ENCODE data around the gene SPOCK1. TPM values are rescaled to one million over a fixed set of nuclear protein-coding genes. Genes with fewer than 3 reads are reported as not detected.
"Not testable (repeated sequence)": the region's sequence is repeated elsewhere in the genome, so short reads cannot be mapped to it uniquely, and the experiment has no call there.

Gene SPOCK1
- total RNA-seq: 10 to 100 TPM; 31.8 to 97.6 TPM
- polyA plus RNA-seq (ENCODE audit: insufficient read length in 2 of 2): 100 to 1,000 TPM; 167 to 217 TPM
- long read RNA-seq, donor 1, full-length matches to known transcripts: 32 of 32 reads
- long read RNA-seq, donor 1, partial matches to known transcripts: 0 of 32 reads
- long read RNA-seq, donor 1, other reads (novel, unspliced or antisense): 0 of 32 reads
- long read RNA-seq, donor 2, full-length matches to known transcripts: 13 of 54 reads
- long read RNA-seq, donor 2, partial matches to known transcripts: 41 of 54 reads
- long read RNA-seq, donor 2, other reads (novel, unspliced or antisense): 0 of 54 reads
- long read RNA-seq, donor 3, full-length matches to known transcripts: 10 of 15 reads
- long read RNA-seq, donor 3, partial matches to known transcripts: 5 of 15 reads
- long read RNA-seq, donor 3, other reads (novel, unspliced or antisense): 0 of 15 reads
- long read RNA-seq, donor 4: 0 reads

- Histone ChIP-seq H3K4me3 (ENCODE audit: low read depth, low read length) (peak within 1 kb of the TSS; percentile 50), H3K4me1 (ENCODE audit: control insufficient read depth, insufficient read depth, low read length) (peaks cover 16% of the 10 kb centered on the region), H3K27me3 (ENCODE audit: control insufficient read depth, insufficient read depth, low read length) (peaks cover 12% of the 10 kb centered on the region), H3K9me3 (ENCODE audit: control insufficient read depth, insufficient read depth, low read length) (no peaks in the 10 kb centered on the region), H3K27ac (ENCODE audit: low read depth, low read length) (no peak within 1 kb of the TSS), H3K36me3 (ENCODE audit: control insufficient read depth, insufficient read depth, low read length) (no peaks in the 10 kb centered on the region)
- peak; percentile 19 to 94 (median 74) for DNase-seq (ENCODE audit: low read depth in 4 of 6, low spot score in 6 of 6)
- under 1% methylated on average over 68 of the region's 78 CpGs for WGBS (ENCODE audit: insufficient coverage)
Observed at GRCh38 chr5:137498736-137499505, at the start of gene SPOCK1. Gene SPOCK1, minus strand, starts transcription at chr5:137499326.

GRCh38 chr5:137545956-137546355 lies 46.8 kb upstream of the SPOCK1 start:
- no peaks in the 10 kb centered on the region for H3K9me3 ChIP-seq (ENCODE audit: control insufficient read depth, insufficient read depth, low read length)
- no peaks in the 10 kb centered on the region for H3K27me3 ChIP-seq (ENCODE audit: control insufficient read depth, insufficient read depth, low read length)
- H3K36me3 ChIP-seq (ENCODE audit: control insufficient read depth, insufficient read depth, low read length): no peaks in the 10 kb centered on the region
- peak in 1 of 6 donors; percentile 58 for DNase-seq (ENCODE audit: low read depth in 4 of 6, low spot score in 6 of 6)
- no peak overlapping the region for H3K4me3 ChIP-seq (ENCODE audit: low read depth, low read length)
- H3K27ac ChIP-seq (ENCODE audit: low read depth, low read length): no peak overlapping the region
- WGBS (ENCODE audit: insufficient coverage): no CpG with 5 or more reads among the region's 4 CpGs
- no peaks in the 10 kb centered on the region for H3K4me1 ChIP-seq (ENCODE audit: control insufficient read depth, insufficient read depth, low read length)

GRCh38 chr5:137535449-137535848 lies 36.3 kb upstream of the SPOCK1 start:
- not testable (repeated sequence) for H3K9me3 ChIP-seq (ENCODE audit: control insufficient read depth, insufficient read depth, low read length); H3K27ac ChIP-seq (ENCODE audit: low read depth, low read length); DNase-seq (ENCODE audit: low read depth in 4 of 6, low spot score in 6 of 6); H3K27me3 ChIP-seq (ENCODE audit: control insufficient read depth, insufficient read depth, low read length); H3K4me3 ChIP-seq (ENCODE audit: low read depth, low read length); H3K36me3 ChIP-seq (ENCODE audit: control insufficient read depth, insufficient read depth, low read length); H3K4me1 ChIP-seq (ENCODE audit: control insufficient read depth, insufficient read depth, low read length)
- 57% methylated on average over 2 of the region's 2 CpGs for WGBS (ENCODE audit: insufficient coverage)

- Histone ChIP-seq H3K4me3 (ENCODE audit: low read depth, low read length) (no peak overlapping the region), H3K27ac (ENCODE audit: low read depth, low read length) (no peak overlapping the region), H3K4me1 (ENCODE audit: control insufficient read depth, insufficient read depth, low read length) (no peaks in the 10 kb centered on the region), H3K27me3 (ENCODE audit: control insufficient read depth, insufficient read depth, low read length) (no peaks in the 10 kb centered on the region), H3K9me3 (ENCODE audit: control insufficient read depth, insufficient read depth, low read length) (no peaks in the 10 kb centered on the region), H3K36me3 (ENCODE audit: control insufficient read depth, insufficient read depth, low read length) (no peaks in the 10 kb centered on the region)
- WGBS (ENCODE audit: insufficient coverage): 61% methylated on average over 3 of the region's 5 CpGs
- DNase-seq (ENCODE audit: low read depth in 4 of 6, low spot score in 6 of 6): no peak
Observed at GRCh38 chr5:137533963-137534362, 34.8 kb upstream of the SPOCK1 start.

DNA sequence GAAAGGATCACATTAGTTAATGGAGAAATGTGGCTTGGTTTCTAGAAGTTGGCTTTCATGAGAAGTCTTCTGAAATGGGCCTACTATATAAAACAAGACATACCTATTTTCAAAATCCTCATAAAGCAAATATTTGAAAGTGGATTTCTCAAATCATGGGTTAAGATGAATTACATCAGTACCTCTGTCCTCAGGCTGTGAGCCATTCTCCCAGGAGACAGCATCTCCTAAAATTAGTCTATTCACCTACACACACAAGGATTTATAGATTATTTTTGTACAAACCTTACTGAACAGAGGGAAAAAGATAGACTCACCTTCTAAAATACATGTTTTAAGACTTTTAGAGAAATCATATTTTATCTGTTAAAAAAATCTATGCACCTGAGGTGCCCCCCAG lies 32.1 kb upstream of the SPOCK1 start:
- H3K4me3 ChIP-seq (ENCODE audit: low read depth, low read length): no peak overlapping the region
- DNase-seq (ENCODE audit: low read depth in 4 of 6, low spot score in 6 of 6): no peak
- H3K27ac ChIP-seq (ENCODE audit: low read depth, low read length): no peak overlapping the region
- no peaks in the 10 kb centered on the region for H3K4me1 ChIP-seq (ENCODE audit: control insufficient read depth, insufficient read depth, low read length)
- H3K9me3 ChIP-seq (ENCODE audit: control insufficient read depth, insufficient read depth, low read length): no peaks in the 10 kb centered on the region
- no peaks in the 10 kb centered on the region for H3K36me3 ChIP-seq (ENCODE audit: control insufficient read depth, insufficient read depth, low read length)
- H3K27me3 ChIP-seq (ENCODE audit: control insufficient read depth, insufficient read depth, low read length): no peaks in the 10 kb centered on the region

DNA sequence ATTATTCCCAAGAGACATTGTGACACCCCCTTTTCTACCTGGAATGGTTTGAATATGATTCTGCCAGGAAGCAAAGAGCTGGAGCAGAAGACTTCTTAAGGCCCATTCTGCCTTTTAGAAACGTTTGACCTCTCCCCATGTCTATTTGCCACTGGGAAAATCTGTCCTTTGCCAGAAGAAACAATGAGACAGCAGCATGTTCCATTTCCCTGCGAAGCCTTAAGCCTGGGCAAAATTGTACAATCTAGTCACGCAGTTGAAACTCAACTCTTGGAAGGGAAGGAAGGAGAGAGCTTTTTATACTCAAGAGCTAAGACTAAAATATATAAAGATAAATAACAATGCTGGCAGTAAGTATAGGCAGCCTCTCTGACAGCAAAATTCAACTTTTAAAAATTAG lies 22.1 kb upstream of the SPOCK1 start:
- Histone ChIP-seq H3K4me1 (ENCODE audit: control insufficient read depth, insufficient read depth, low read length) (no peaks in the 10 kb centered on the region), H3K27me3 (ENCODE audit: control insufficient read depth, insufficient read depth, low read length) (no peaks in the 10 kb centered on the region)
- 20% methylated on average over 1 of the region's 3 CpGs for WGBS (ENCODE audit: insufficient coverage)

GRCh38 chr5:137516961-137517360 lies 17.8 kb upstream of the SPOCK1 start:
- no peaks in the 10 kb centered on the region for H3K4me1 ChIP-seq (ENCODE audit: control insufficient read depth, insufficient read depth, low read length)
- no peaks in the 10 kb centered on the region for H3K9me3 ChIP-seq (ENCODE audit: control insufficient read depth, insufficient read depth, low read length)
- H3K4me3 ChIP-seq (ENCODE audit: low read depth, low read length): no peak overlapping the region
- DNase-seq (ENCODE audit: low read depth in 4 of 6, low spot score in 6 of 6): no peak
- H3K27me3 ChIP-seq (ENCODE audit: control insufficient read depth, insufficient read depth, low read length): no peaks in the 10 kb centered on the region
- no peak overlapping the region for H3K27ac ChIP-seq (ENCODE audit: low read depth, low read length)
- WGBS (ENCODE audit: insufficient coverage): 82% methylated on average over 3 of the region's 5 CpGs
- no peaks in the 10 kb centered on the region for H3K36me3 ChIP-seq (ENCODE audit: control insufficient read depth, insufficient read depth, low read length)

More for the DNA sequence above, 22.1 kb upstream of the SPOCK1 start:
- H3K4me3 ChIP-seq (ENCODE audit: low read depth, low read length): no peak overlapping the region
- no peak overlapping the region for H3K27ac ChIP-seq (ENCODE audit: low read depth, low read length)
- H3K9me3 ChIP-seq (ENCODE audit: control insufficient read depth, insufficient read depth, low read length): no peaks in the 10 kb centered on the region
- peak in 1 of 6 donors; percentile 11 for DNase-seq (ENCODE audit: low read depth in 4 of 6, low spot score in 6 of 6)
- H3K36me3 ChIP-seq (ENCODE audit: control insufficient read depth, insufficient read depth, low read length): no peaks in the 10 kb centered on the region

DNA sequence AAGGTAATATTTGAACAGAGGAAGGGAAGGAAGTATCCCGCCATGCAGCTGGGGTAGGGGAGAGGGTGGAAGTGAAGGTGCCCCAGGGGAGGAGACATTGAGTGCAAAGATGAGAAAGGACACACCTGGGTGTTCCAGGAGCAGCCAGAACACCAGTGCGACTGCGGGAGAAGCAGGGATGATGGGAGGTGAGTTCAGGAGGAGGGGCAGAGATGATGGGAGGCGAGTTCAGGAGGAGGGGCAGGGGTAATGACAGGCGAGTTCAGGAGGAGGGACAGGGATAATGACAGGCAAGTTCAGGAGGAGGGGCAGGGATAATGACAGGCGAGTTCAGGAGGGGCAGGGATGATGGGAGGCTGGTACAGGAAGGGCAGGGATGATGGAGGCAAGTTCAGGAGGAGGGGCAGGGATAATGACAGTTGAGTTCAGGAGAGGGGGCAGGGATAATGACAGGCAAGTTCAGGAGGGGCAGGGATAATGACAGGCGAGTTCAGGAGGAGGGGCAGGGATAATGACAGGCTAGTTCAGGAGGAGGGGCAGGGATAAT lies 17.2 kb upstream of the SPOCK1 start:
- no peak for DNase-seq (ENCODE audit: low read depth in 4 of 6, low spot score in 6 of 6)
- 34% methylated on average over 7 of the region's 7 CpGs for WGBS (ENCODE audit: insufficient coverage)
- H3K4me1 ChIP-seq (ENCODE audit: control insufficient read depth, insufficient read depth, low read length): no peaks in the 10 kb centered on the region
- H3K27ac ChIP-seq (ENCODE audit: low read depth, low read length): no peak overlapping the region
- H3K36me3 ChIP-seq (ENCODE audit: control insufficient read depth, insufficient read depth, low read length): no peaks in the 10 kb centered on the region
- no peaks in the 10 kb centered on the region for H3K9me3 ChIP-seq (ENCODE audit: control insufficient read depth, insufficient read depth, low read length)
- H3K27me3 ChIP-seq (ENCODE audit: control insufficient read depth, insufficient read depth, low read length): no peaks in the 10 kb centered on the region
- no peak overlapping the region for H3K4me3 ChIP-seq (ENCODE audit: low read depth, low read length)

GRCh38 chr5:137515238-137515637 lies 16.1 kb upstream of the SPOCK1 start:
- no peak for DNase-seq (ENCODE audit: low read depth in 4 of 6, low spot score in 6 of 6)
- H3K36me3 ChIP-seq (ENCODE audit: control insufficient read depth, insufficient read depth, low read length): no peaks in the 10 kb centered on the region
- no peaks in the 10 kb centered on the region for H3K4me1 ChIP-seq (ENCODE audit: control insufficient read depth, insufficient read depth, low read length)
- no peaks in the 10 kb centered on the region for H3K27me3 ChIP-seq (ENCODE audit: control insufficient read depth, insufficient read depth, low read length)
- no peak overlapping the region for H3K4me3 ChIP-seq (ENCODE audit: low read depth, low read length)
- H3K9me3 ChIP-seq (ENCODE audit: control insufficient read depth, insufficient read depth, low read length): no peaks in the 10 kb centered on the region
- no peak overlapping the region for H3K27ac ChIP-seq (ENCODE audit: low read depth, low read length)
- WGBS (ENCODE audit: insufficient coverage): 71% methylated on average over 1 of the region's 5 CpGs

All from spinal cord (tissue), 10 donors.